Tibial artery (tissue), 4 donors: ENCODE data around the gene SDHAF2.

Experiments
- DNase-seq, 2 donors: peaks; one replicate each; pipeline ENCODE4 v3.0.0-alpha.2; 2019
- H3K27ac ChIP-seq, 2 donors: fragments of 200-600 bp; sonication (generic) in 1 of 2; 1 replicate in 1 of 2; 2 replicates in 1 of 2; pipeline ENCODE4 v1.5.1; 2018 to 2019; ENCODE audit warnings: mild to moderate bottlenecking in 1 of 2
- H3K27me3 ChIP-seq, 2 donors: fragments of 200-600 bp; sonication (generic) in 1 of 2; one replicate each; pipeline versions ENCODE4 v1.5.1 to v1.6.0; 2016 to 2019
- H3K36me3 ChIP-seq, 3 donors: fragments of 200-600 bp; sonication (generic) in 2 of 3; one replicate each; pipeline ENCODE4 v1.5.1; 2016 to 2019; ENCODE audit warnings: mild to moderate bottlenecking in 2 of 3
- H3K4me1 ChIP-seq, 4 donors: fragments of 200-600 bp; sonication (generic) in 2 of 4; 1 replicate in 3 of 4; 2 replicates in 1 of 4; pipeline ENCODE4 v1.5.1; 2016 to 2019
- H3K4me3 ChIP-seq, 2 donors: fragments of 200-600 bp; sonication (generic) in 1 of 2; 1 replicate in 1 of 2; 2 replicates in 1 of 2; pipeline ENCODE4 v1.5.1; 2018 to 2019; ENCODE audit warnings: mild to moderate bottlenecking in 2 of 2
- H3K9me3 ChIP-seq, 3 donors: fragments of 200-600 bp; sonication (generic) in 1 of 3; one replicate each; pipeline ENCODE4 v1.5.1; 2016 to 2019
- intact Hi-C: fragments of 100-400 bp; cut with DNase I; formaldehyde crosslinking; loops from one replicate; pipeline ENCODE4 v1.15.0; 2023; ENCODE audit warnings: low total_unique reads
- TF ChIP-seq, protein P1 (sequence below), 2 experiments: fragments of 200-600 bp in 1 of 2; fragments of 450-650 bp in 1 of 2; IDR thresholded peaks; one replicate each; pipeline ENCODE4 v1.5.1; 2017 to 2019; ENCODE audit warnings: antibody characterized with exemption in 2 of 2, mild to moderate bottlenecking in 1 of 2, moderate library complexity in 1 of 2

Gene SDHAF2

DNA sequence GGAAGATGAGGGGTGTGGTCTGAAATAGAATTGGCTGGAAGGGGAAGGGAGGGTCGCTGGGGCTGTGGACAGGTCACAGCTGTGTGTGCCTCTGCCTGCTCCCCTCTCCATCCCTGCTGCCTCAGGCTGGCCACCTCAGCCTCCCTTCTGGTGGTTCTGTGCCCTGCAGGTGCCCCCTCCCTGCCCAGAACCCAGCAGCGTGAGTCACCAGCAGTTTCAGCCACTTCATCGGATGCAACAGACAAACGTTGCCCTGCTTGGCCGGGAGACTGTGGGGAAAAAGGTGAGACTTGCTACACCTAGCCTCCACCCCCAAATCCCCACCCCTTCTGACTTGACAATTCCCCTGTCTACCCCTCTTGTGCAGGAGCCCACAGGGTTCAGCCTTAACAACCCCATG, 56.9 kb downstream of the SDHAF2 start:
- Histone ChIP-seq H3K9me3 (no peaks in the 10 kb centered on the region), H3K4me1 (peaks cover 0 to 34% (median 25%) of the 10 kb centered on the region in 4 donors), H3K36me3 (peaks cover 0 to 12% (median 0%) of the 10 kb centered on the region in 3 donors), H3K27ac (no peak overlapping the region), H3K27me3 (peaks cover 0 to 3% of the 10 kb centered on the region in 2 donors), H3K4me3 (no peak overlapping the region)
- intact Hi-C loops: no loop called here
- DNase-seq: no peak
- TF ChIP-seq, protein P1, sequence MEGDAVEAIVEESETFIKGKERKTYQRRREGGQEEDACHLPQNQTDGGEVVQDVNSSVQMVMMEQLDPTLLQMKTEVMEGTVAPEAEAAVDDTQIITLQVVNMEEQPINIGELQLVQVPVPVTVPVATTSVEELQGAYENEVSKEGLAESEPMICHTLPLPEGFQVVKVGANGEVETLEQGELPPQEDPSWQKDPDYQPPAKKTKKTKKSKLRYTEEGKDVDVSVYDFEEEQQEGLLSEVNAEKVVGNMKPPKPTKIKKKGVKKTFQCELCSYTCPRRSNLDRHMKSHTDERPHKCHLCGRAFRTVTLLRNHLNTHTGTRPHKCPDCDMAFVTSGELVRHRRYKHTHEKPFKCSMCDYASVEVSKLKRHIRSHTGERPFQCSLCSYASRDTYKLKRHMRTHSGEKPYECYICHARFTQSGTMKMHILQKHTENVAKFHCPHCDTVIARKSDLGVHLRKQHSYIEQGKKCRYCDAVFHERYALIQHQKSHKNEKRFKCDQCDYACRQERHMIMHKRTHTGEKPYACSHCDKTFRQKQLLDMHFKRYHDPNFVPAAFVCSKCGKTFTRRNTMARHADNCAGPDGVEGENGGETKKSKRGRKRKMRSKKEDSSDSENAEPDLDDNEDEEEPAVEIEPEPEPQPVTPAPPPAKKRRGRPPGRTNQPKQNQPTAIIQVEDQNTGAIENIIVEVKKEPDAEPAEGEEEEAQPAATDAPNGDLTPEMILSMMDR (IDR thresholded peaks at IDR 0.05): no peak

DNA sequence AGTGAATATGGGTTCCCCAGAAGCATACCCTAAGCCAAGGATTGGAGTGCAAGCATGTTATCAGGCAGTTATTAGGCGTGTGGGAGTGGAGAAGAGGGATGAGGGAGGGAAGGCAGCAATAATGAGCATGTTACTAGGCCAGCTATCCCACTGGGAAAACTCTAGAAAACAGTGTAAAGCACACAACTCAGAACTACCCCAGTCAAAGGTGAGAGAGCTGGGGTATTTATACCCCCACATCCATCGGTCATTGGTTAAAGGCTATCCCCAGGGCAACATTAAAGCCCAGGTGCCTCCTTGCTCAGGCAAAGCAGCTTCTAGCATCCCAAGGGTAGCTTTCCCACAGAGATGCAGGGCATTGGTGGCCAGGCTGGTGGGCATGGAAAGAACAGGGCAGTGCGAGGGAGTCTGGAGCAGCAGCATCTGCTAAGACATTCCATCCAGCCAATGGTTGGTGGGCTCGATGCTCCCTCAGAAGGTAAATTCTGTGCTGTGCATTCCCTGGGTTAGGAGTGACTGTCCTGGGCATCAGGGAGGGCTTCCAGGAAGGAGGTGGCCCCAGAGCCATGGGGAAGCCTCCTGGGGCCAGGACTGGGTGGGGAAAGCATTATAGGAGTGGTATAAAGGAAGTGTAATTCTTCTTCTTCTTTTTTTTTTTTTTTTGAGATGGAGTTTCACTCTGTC, 57.6 kb downstream of the SDHAF2 start:
- Histone ChIP-seq H3K4me1 (peaks cover 0 to 34% (median 25%) of the 10 kb centered on the region in 4 donors), H3K27ac (peak overlapping the region; percentile 83 to 88), H3K4me3 (no peak overlapping the region), H3K36me3 (peaks cover 0 to 12% (median 0%) of the 10 kb centered on the region in 3 donors), H3K9me3 (no peaks in the 10 kb centered on the region), H3K27me3 (peaks cover 0 to under 1% of the 10 kb centered on the region in 2 donors)
- intact Hi-C loops: no loop called here
- TF ChIP-seq, protein P1 (IDR thresholded peaks at IDR 0.05): no peak
- no peak for DNase-seq

DNA sequence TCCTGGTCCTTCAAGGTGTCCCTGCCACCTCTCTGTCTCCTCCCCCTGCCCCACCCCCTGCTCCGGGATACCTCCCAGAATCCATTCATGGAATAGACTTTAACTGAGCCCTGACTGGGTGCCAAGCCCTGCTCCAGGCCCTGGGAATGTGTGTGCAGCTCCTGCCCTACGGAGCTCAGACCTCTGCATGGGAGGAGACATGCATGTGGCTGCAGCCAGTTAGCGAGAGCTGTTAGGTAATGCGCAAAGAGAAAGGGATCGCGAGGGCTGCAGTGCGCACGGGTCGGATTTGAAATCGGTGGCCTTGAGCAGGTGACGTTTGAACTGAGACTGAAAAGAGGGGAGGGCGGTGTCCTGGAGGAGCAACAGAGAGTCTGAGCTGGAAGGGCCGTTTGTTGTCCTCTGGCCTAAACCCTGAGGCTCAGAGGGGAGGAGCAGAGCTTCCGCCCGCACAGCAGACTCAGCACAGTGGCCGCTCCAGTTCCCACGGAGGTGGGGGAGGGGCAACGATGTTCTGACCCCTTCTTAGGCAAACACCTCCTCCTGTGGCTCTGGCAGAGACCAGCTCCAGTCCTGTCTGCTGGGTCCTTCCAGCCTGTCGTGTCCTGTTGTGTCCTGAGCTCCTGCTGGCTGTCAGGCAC, 58.8 kb downstream of the SDHAF2 start:
- no peaks in the 10 kb centered on the region for H3K27me3 ChIP-seq
- intact Hi-C loops: no loop called here
- H3K27ac ChIP-seq: peak overlapping the region; percentile 83 to 88
- peaks cover 0 to 12% (median 0%) of the 10 kb centered on the region in 3 donors for H3K36me3 ChIP-seq
- TF ChIP-seq, protein P1 (IDR thresholded peaks at IDR 0.05): no peak
- DNase-seq: peak; percentile 71 to 93
- H3K4me1 ChIP-seq: peaks cover 0 to 34% (median 25%) of the 10 kb centered on the region in 4 donors
- H3K9me3 ChIP-seq: no peaks in the 10 kb centered on the region
- H3K4me3 ChIP-seq: peak overlapping the region; percentile 32 to 48

DNA sequence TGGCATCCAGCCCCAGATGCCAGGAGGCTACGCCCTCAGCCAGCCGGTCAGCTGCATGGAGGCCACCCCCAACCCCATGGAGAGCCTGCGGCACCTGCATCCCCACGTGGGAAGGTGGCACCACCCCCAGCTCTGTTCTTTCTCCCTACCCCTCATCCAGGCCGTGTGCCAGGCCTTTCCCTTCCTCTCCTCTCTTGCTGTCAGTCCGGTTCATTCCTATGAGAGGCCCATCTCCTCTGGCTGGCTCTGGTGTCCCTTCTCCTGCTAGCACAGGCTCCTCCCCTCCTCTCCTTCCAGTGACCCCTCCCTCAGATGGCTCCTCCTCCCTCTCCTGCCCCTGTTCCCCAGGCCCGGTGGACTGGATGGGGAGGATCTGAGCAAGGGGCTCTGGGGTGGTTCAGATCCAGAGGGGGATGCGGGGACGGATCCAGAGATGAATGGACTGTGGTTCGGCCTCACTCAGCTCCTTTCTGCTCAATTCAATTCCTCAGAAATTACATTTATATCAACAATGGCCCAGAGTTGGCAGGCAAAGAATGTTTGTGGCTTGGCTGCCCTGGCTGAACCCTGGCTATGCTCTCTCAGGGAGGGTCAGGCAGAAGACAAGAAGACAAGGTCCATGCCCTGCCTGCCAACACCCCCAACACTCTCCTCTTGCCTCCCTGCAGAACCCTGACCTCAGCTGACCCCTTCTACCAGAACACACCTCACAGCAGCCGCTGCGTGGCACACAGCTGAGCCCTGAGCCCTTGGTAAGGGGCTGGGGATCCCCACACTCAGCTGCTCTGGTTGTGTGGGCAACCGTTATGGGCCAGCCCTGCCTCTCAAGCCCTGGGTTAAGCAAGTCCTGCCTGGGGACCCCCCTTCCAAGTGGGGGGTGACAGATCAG, 60.2 kb downstream of the SDHAF2 start:
- intact Hi-C loops: no loop called here
- Histone ChIP-seq H3K4me3 (peak overlapping the region; percentile 32 to 48), H3K27ac (peak overlapping the region; percentile 83 to 88)

More for the DNA sequence above, 60.2 kb downstream of the SDHAF2 start:
- H3K36me3 ChIP-seq: peaks cover 0 to 12% (median 0%) of the 10 kb centered on the region in 3 donors
- DNase-seq: no peak
- TF ChIP-seq, protein P1 (IDR thresholded peaks at IDR 0.05): no peak
- no peaks in the 10 kb centered on the region for H3K9me3 ChIP-seq
- no peaks in the 10 kb centered on the region for H3K27me3 ChIP-seq
- H3K4me1 ChIP-seq: peaks cover 0 to 34% (median 25%) of the 10 kb centered on the region in 4 donors
